Stimulated activated CD8-positive, alpha-beta memory T cell treated with anti-CD3 and anti-CD28 coated beads, Interleukin-2, amount 100 ng/mL, for 1 hour (primary cell): ENCODE data around the gene CETN3.
A peak's percentile ranks its signal among the peaks of the same experiment; 100 is the strongest.

Experiments
- DNase-seq, 2 donors: peaks; one replicate each; pipeline ENCODE4 v3.0.0-alpha.2; 2020; ENCODE audit warnings: low read depth in 2 of 2

The CETN3 gene

DNA sequence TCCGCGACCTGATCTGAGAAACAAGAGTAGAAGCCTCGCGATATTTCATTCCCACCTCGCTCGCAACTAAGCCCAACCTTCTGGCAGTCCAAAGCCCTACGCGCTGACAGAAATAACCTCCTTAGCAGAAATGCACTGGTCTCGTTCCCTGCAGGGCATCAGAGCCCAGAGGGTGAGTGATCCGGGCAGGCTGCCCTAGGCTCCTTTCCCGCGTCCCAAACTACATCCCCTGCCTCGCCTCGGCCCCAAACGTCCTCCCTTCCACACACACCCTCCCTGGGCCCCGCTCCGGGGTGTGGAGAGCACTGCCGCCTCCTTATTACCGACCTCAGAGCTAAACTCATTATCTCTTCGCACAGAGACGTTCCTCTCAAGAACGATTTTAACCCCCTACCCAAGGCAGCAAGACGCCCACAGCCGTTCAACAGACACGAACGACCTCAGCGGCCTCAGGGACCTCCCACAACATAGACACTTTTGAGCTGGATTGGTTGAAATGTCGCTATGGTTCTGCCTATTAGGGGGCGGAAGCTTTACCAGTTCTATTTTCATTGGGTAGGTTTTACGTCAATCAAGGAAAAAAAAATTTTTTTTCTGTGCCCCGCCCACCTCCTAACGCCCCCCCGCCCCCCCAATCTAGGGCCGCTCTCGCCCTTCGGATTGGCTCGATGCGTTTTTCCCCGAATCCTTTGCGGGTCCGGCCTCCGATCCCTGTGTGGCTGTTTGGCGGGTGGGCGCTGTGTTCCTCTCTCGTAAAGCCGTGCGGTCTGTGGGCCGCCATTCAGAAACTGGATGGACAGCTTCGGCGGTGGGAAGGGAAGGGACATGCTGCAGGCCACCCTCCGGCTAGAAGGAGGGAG lies at the start of gene CETN3:
CETN3 (minus strand) TSS at position 439 of the 860 bp plus-strand sequence; CDS start at position 344, 95 bp downstream.
- DNase-seq: peak; percentile 72 to 80

DNA sequence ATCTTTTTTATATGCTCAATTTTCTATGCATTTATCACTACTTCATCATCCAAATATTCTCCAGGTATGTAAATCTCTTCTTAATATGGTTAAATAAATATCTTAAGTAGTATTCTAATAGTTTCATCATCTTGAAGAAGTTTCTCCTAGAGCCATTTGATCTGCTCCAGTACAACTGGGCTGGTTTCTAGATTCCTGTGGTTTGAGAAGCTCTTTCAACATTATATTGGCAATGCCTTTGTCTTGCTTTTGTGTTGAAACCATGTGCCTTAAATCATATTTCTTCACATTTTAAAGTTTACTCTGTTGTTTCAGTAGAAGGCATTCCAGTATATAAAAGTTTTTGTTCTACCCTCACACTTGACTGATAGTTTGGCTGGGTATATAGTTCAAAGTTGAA lies 37.4 kb upstream of the CETN3 start:
- DNase-seq: no peak

DNA sequence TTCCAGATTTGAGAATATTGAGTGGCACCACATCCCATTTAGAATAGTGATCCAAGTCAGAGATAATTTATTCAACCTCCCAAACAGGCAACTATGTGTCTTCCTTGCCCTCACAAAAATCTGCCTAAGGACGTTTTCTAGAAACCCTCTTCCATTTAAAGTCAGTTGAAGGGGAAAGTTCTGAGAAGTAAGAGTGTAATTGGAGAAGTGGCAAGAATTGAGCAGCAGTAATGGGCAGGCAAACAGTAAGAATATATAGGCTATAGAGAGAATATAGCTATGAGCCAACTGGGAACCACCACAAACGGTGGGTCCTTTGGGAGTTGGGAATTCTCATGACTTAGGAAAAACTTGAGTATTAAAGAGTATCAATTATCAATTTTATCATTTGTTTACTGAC lies 31.1 kb upstream of the CETN3 start:
- no peak for DNase-seq

DNA sequence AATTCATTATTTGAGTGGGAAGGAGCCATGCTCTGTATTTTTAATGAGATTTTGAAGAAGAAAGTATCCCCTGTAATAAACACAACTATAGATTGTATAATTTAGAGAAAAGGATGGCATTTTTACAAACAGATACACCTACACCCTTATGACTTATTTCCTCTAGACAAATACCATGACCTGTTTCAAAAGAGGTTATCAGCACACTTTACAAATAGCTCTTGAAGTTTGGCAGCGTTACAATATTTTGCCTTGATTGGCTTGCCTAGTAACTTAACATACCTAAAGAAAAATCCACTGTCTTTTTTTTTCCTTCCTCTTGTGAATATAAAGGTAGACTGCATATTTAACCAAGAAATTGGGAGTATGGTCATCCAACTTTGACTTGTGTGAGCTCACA lies 28.5 kb upstream of the CETN3 start:
- no peak for DNase-seq

DNA sequence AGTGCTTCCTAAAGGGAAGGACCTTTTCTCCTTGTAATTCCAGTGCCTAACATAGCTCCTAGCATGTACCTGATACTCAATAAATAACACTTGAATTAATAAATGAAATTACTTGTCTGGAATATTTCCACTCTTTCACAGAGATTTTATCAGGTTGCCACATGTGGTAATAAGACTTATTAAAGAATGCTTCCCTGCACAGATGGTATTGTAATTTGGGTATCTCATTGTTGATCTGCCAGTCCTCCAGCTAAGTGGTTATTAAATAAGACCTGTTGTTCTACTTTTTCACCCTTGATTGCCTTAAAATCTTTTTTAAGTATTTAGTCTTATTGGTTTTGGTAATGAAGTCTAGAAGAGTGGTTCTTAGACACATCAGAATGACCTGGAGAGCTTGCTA lies 28.1 kb upstream of the CETN3 start:
- no peak for DNase-seq

DNA sequence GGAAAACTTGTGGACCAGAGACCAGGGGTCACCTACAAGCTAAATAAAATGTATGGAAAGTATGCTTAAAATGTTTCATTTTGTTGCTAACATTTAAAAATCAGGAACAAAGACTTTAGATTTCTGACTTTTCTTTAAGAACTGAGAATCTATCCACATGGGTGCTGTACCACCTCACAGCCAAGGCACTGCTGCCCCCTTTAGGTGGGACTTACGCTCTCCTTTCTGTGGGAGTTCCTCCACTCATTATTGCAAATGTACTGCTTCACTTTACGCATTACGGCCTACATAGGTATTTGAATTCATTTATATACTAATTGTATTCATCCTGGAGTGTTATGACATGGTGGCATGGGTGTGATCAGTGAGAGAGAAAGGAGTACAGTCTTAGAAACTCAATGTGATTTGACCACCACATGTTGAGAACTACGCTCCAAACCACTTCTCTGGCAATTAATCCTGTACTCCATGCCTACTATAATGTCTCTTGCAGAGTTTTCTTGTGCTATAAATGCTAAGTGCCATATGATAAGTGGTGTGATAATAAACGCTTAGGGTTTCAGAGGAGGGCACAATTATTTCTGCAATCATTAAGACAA lies 24.7 kb upstream of the CETN3 start:
- peak; percentile 0 to 14 for DNase-seq

DNA sequence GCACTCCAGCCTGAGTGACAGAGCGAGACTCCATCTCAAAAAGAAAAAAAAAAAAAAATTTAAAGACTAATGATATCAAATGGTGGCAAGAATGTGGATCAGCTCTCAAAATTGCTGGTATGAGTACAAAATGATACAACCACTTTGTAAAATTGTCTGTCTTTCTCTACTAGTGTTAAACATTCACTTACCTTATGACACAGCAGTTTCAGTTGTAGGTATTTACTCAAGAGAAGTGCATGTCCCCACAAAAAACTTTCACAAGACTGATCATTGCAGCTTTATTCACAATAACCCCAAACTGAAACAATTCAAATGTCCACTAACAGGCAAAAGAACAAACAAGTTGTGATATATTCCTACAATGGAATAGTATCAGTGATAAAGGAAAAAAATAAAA lies 14.7 kb upstream of the CETN3 start:
- no peak for DNase-seq

DNA sequence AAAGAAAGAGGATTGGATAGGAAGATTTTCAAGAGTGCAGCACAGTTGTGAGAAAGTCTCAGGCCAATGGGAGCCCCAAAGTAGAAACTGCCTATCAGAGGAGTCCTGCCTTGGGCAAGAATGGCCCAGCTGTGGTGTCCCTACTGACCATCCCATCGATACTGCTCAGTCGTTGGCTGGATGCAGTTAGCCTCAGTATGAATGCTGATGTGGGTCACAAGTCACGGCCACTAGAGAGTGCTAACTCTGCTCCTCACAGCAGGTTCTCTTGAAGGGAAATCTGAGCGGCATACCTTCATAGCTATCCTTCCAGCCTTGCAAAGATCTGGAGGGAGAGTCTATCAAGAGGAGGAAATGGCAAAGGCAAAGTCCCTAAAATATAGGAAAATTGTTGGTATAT lies 11.6 kb upstream of the CETN3 start:
- DNase-seq: no peak

DNA sequence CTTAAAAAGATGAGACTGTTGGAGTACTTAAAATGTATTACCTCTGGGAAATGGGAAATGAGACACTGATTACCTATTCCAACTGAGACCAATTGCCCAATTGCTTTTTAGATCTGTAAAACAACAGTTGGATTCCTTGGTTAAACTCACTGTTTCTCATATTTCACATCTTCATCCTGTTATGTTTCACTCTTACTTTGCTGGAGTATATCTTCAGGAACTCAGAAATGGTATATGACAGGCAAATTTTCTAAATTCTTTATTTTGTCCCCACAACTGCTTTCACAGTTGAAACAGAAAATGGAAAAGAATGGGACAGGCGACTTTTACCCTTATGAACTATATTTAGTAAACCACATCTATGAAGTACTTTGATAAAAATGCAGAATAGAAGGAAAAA lies 8.7 kb upstream of the CETN3 start:
- DNase-seq: no peak

DNA sequence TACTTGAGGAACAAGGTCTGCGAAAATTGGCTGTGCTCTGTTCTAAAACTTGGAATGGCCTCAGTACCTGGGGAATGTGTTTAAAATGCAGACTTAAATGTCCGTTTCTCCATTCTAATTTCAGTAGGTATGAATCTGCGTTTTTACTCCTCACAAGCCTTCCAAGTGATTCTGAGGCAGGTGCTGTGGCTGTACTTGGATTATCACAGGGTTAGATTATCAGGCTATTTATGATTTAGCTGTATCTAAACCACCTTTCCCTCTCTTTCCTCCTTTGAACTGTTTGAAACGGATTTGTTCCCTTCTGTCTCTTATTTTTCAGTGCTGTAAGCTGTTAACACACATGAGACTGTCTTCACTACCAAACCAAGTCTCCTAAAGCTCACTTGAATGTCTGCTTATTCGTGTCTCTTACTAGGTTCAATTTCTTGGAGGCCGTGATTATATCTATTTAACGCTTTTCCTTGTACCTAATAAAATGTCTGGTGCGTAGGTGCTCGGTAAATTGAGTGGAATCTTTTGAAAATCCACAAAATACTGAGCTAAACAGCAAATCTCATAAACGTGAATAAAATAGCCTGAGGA lies 714 bp upstream of the CETN3 start:
- DNase-seq: no peak

DNA sequence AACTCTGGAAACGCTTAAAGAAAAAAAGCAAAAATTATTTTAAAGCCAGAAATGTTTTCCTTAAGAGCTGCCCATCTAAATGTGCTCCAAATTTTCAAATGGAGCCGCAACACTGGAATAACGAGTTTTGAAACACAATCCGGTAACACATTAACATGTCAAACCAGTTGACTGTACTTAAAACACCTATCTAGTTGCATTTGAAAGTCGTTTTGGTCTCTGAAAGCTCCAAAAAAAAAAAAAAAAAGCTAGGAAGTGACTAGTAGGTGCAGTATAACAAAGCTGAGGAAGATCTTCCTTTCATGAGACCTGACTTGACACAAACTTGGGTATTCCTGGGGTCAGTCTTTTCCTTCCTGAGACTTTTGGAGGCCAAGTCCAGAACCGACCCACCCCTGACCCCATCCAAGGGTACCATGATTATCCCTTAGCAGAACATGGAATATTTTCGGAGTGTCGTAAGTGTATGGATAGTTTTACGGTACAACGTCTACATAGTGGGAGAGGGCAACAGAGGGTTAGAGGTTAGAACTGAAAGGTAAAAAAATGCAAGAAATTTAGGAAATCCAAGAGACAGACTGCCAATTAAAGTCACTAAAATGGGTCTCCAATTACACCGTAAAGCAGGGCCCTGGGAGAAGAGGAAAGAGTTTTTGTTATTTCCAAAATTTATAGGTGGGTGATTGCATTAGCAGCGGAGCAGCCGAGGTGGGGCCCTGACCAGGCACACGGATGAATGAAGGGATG lies 812 bp downstream of the CETN3 start:
- DNase-seq: no peak

DNA sequence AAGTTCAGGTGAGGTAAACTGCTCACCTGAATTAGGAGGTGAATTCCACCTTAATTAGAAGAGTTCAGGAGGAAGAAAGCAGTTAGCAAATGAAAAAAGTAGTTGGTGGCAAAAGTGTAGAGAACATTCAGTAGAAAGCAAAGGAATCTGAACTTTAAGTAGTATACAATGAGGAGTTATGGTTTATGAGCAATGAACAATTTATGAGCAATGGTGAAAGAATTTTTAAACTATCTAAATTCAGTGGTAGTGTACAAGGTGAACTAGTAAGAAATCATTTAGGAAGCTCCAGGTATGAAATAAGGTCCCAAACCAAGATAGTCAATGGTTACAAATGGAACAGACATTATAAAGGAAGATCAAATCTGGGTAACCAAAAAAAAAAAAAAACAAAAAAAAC lies 3.1 kb downstream of the CETN3 start:
- no peak for DNase-seq

DNA sequence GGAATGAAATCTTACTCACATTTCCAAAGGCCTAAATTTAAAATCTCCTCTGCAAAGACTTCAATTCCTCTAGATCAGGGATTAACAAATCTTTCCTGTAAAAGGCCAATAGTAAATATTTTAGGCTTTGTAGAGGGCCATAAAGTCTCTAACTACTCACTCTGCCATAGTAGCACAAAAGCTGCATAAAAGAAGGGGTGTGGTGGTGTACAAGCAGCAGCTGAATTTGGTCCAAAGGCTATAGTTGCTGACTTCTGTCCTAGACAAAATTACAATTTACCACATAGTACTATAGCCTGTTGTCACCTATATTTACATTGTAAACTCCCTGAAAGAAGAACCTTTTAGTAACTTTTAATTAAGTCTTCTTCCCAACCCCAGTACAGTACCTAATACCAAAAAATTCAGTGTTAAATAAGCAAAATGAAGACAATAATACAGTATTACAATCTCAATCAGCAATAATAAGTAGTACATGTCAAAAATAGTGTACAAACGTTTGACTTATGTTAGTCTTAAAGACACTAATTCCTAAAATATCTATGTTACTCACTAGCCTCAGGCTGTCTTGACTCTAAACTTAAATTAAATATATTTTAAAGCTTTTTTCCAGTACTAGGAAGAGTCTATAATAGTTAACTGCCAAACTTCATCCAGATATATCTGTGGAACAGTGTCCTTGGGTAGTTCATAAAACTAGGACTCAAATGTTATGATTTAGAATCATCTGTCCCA lies 6.9 kb downstream of the CETN3 start:
- no peak for DNase-seq

DNA sequence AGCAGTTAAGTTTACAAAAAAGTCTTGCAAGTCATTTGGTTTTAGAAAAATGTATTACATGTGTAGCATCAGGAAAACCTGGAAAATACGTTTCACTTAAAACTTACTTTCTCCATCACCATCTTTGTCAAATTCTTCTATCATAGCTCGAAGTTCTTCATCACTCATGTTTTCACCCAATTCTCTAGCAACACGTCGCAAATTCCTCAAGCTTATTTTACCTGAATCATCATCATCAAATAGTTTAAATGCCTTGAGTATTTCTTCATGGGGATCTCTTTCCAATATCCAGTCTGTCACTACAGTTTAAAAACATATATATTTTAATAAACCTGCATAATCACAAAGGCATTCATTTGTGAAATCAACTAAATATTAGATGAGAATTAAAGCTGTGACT lies 10.3 kb downstream of the CETN3 start:
- no peak for DNase-seq

DNA sequence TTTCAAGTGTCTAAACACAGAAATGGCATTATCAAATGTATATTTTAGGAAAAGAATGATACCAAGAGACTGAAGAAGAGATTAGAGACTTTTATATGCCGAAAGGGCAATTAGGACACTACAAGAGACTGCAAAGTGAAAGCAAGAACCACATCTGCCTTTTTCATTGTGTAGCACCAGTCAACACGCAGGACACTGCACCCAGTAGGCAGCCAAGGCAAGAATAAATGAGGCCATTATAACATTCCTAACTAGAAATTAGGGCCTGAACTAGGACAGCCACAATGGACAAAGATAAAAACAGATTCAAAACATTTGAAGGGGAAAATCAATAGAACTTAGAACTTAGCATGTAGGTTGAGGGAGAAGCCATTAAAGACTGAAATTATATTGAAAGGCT lies 10.8 kb downstream of the CETN3 start:
- DNase-seq: no peak

DNA sequence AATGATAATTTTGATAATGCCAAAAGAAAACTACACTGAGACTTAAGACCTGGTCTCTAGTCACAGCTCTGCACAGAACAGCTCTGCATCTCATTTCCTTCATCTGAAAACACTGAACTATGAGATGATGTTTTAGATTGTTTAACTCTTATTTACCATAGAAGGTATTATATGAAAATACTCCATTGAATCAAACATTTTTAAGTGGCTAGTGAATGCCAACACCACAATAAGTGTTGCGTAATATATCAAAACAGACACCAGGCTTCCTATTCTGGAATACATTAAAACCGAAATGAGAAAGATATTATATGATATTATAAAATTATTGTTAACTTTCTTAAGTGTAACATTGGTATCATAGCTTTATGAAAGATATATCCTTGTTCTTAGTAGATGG lies 14.6 kb downstream of the CETN3 start:
- no peak for DNase-seq

DNA sequence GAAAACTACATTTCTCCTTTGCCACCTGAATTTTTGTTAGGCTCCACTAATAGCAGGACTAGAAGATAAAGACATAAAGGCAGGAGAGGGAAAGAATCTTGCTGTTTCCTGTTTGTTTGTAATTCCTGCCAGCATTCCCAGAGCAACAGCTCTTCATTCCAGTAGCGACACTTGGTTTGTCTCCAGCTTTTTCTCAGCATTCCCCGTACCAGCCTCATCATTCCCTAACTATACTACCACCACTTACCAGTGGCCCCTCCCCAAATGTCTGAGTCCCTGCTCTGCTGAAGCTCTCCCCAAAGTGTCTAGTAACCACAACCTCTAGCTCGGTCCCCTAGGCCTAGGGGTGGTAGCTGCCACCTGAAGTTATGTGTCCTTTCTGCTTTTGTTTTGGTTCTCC lies 18.6 kb downstream of the CETN3 start:
- DNase-seq: no peak

DNA sequence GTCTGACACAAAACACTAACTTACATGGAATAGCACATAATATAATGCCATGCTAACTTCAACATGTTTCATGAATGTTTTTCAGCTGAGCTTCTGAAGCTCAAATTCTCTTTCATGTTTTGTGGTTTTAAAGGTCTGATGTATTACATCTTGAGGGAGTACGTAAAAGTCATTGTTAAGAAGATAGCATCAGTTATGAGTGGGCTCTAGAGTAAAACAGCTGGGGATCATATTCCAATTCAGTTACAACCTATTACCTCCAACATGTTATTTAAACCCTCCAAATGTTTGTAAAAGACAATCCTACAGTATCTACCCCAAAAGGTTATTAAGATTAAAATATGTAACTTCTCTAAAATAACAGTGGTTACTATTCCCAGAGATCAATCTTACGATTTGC lies 19.2 kb downstream of the CETN3 start:
- DNase-seq: no peak

DNA sequence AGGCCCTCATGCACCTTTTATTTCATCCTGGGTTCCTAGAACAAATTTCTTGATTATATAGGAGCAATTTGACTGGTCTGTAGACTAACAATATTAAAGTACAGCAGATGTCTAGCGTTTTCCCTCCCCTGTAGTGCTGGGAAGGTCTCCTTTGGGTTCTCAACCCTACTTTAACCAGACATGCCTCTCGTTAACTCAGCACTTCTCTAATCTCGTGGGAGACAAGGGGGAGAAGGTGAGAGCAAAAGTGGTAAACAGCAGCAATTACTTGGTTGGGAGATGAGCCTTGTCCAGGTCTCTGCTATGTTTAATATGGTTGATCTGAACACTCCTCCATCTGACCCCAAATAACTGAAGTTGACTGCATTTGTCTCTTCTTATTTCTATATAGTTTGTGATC lies 22.0 kb downstream of the CETN3 start:
- no peak for DNase-seq

DNA sequence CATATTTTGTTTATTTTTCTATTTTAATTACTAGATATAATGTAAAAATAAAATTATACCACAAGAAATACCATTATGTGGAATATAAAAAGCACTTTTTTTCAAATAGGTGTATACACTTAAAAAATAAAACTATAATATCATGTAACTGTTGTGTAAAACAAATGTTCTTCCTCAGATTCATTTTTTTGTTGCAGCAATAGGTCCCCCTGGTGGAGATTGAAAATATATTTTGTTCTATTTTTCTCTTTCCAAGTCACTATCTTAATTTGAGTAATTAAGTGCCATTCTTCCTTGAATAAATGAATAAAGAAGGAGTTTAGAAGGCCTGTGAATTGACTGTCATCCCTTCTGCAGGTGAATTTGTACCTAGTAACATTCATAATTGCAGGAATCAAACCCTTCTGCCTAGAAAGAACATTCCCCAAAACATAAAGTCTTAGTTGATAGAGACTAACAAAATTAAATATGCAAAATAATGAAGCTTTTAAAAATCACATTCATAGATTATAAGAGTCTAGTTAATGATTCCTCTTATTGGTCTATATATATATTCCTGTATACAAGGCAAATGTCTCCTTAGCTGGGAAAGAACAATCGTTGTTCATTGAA lies 23.4 kb downstream of the CETN3 start:
- no peak for DNase-seq

DNA sequence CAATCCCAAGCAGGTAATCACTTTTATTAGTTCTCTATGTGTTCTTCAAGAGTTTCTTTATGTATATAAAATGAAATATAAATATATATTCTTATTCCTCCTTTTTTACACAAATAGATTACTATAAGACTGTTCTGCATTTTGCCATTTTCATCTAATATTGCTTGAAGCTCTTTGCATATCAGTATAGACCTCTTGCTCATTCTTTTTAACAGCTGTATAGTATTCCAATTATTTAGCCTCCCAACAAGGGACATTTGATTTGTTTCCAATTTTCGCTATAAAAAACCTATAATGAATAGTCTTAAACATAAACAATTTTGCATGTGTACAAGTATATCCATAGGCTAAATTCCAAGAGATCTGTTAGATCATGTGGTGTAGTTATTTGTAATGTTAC lies 25.2 kb downstream of the CETN3 start:
- DNase-seq: no peak
